SU-DHL-6 (cell line): Measurements from ENCODE around the gene BAIAP2L1.

Source experiments
- H2AFZ ChIP-seq: fragments of 200-600 bp; sonication (generic); 2 replicates; pipeline ENCODE4 v1.6.1; 2014; ENCODE audit warnings: low read depth, mild to moderate bottlenecking, moderate library complexity, mixed read lengths, antibody characterized with exemption, low read length; ENCODE audit not compliant: severe bottlenecking
- H3F3A ChIP-seq: fragments of 200-600 bp; shearing (Covaris generic); 2 replicates; pipeline ENCODE4 v1.6.0; 2016; ENCODE audit warnings: antibody characterized with exemption, mild to moderate bottlenecking; ENCODE audit not compliant: insufficient read depth
- H3K27ac ChIP-seq: fragments of 200-600 bp; sonication (generic); 2 replicates; pipeline ENCODE4 v1.5.1; 2016; ENCODE audit warnings: low read depth, mild to moderate bottlenecking, low read length, moderate library complexity, mixed read lengths
- H3K27me3 ChIP-seq: fragments of 200-600 bp; sonication (generic), shearing (Covaris generic); 2 replicates; pipeline ENCODE4 v1.6.0; 2014; ENCODE audit warnings: mild to moderate bottlenecking, low read length
- H3K36me3 ChIP-seq: fragments of 200-600 bp; sonication (generic); 2 replicates; pipeline ENCODE4 v1.6.1; 2014; ENCODE audit warnings: mild to moderate bottlenecking, low read length, mixed read lengths
- H3K4me2 ChIP-seq: fragments of 300-600, 200-600 bp; shearing (Covaris generic), sonication (generic); 2 replicates; pipeline ENCODE4 v1.6.0; 2014; ENCODE audit warnings: low read length, low read depth, mild to moderate bottlenecking; ENCODE audit not compliant: poor library complexity, severe bottlenecking
- H3K4me3 ChIP-seq: fragments of 200-600 bp; sonication (generic); 2 replicates; pipeline ENCODE4 v1.5.1; 2014; ENCODE audit warnings: antibody characterized with exemption, low read length, mild to moderate bottlenecking, mixed read lengths; ENCODE audit not compliant: insufficient read depth, poor library complexity, severe bottlenecking
- H3K79me2 ChIP-seq: fragments of 200-600 bp; sonication (generic); 2 replicates; pipeline ENCODE4 v1.6.1; 2014; ENCODE audit warnings: mild to moderate bottlenecking, low read length, moderate library complexity; ENCODE audit not compliant: insufficient read depth
- H3K9ac ChIP-seq: fragments of 200-600 bp; sonication (generic); 2 replicates; pipeline ENCODE4 v1.7.0; 2014; ENCODE audit warnings: mild to moderate bottlenecking, low read length
- H3K9me2 ChIP-seq: fragments of 200-600 bp; sonication (generic); replicated peaks from 2 replicates; pipeline ENCODE4 v1.6.1; 2014; ENCODE audit warnings: low read length; ENCODE audit not compliant: insufficient read depth
- H3K9me3 ChIP-seq: fragments of 200-600 bp; sonication (generic); 2 replicates; pipeline ENCODE4 v1.6.1; 2014; ENCODE audit warnings: low read length, mixed read lengths; ENCODE audit not compliant: insufficient read depth
- H4K20me1 ChIP-seq: fragments of 200-600 bp; sonication (generic); 2 replicates; pipeline ENCODE4 v1.6.1; 2014; ENCODE audit warnings: low read depth, mild to moderate bottlenecking, antibody characterized with exemption, low read length, moderate library complexity, mixed read lengths
- EZH2phosphoT487 ChIP-seq: fragments of 200-600 bp; sonication (generic), shearing (Covaris generic); conservative IDR thresholded peaks from 2 replicates; pipeline ENCODE4 v1.6.1; 2018; ENCODE audit warnings: mild to moderate bottlenecking, antibody characterized with exemption, low read length, moderate library complexity, mixed read lengths
- TF ChIP-seq, protein P1 (sequence below): fragments of 200-600 bp; sonication (generic); IDR thresholded peaks from one replicate; pipeline ENCODE4 v1.5.1; 2017; ENCODE audit warnings: antibody characterized with exemption, mild to moderate bottlenecking, low read length, moderate library complexity; ENCODE audit not compliant: insufficient read depth, poor library complexity, severe bottlenecking

Gene BAIAP2L1

DNA sequence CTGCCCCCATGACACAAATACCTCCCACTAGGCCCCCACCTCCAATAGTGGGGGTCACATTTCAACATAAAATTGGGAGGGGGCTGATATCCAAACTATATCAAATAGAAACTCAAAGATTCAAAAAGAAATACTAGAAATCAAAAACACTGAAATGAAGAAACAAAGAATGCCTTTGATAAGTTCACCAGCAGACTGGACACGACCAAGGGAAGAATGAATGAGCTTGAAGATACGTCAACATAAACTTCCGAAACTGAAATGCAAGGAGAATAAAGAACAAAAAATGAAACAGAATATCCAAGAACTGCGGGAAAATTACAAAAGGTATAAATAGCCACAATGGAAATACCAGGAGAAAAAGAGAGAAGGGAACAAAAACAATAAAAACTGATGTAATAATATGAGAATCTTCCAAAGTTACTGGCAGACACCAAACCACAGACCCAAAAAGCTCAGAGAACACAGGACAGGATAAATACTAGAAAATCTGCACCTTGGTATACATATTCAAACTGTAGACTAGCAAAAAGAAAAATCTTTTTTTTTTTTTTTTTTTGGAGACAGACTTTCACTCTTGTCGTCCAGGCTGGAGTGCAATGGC is 69.9 kb downstream of the BAIAP2L1 start:
- no peak overlapping the region for H2AFZ ChIP-seq

DNA sequence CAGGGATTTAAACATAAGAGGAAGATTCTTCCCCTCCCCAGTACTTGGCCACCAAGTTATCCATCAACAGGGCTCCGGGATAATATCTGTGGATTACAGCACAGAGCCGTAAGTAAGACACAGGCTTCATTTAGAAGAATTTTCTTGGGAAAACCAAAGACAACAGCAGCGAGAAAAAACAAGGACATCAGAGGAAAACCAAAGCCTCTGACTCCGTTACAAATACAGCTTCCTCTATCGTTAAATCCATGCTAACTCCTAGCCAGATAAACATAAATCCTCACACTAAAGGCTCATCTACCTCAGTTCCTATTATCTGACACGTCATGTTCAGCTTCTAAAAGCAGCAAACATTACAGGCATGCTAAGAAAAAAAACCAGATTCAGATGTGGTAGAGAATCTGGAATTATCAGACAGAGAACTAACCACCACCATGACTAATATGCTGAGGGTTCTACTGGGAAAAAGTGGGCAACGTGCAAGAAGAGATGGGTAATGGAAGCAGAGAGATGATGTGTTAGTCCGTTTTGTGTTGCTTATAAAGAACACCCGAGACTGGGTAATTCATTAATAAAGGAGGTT is 71.0 kb downstream of the BAIAP2L1 start:
- H3K4me2 ChIP-seq, result no peak overlapping the region
- no peak overlapping the region for H2AFZ ChIP-seq

More for the DNA sequence above, 69.9 kb downstream of the BAIAP2L1 start:
- Histone ChIP-seq H3K9ac (no peak overlapping the region), H4K20me1 (no peaks in the 10 kb centered on the region), H3K4me2 (no peak overlapping the region), H3K79me2 (no peaks in the 10 kb centered on the region), H3K27ac (no peak overlapping the region), H3K4me3 (no peak overlapping the region), H3K9me2 (no peaks in the 10 kb centered on the region), H3K36me3 (no peaks in the 10 kb centered on the region), H3F3A (no peaks in the 10 kb centered on the region), H3K9me3 (no peaks in the 10 kb centered on the region), H3K27me3 (no peaks in the 10 kb centered on the region)
- TF ChIP-seq, protein P1, sequence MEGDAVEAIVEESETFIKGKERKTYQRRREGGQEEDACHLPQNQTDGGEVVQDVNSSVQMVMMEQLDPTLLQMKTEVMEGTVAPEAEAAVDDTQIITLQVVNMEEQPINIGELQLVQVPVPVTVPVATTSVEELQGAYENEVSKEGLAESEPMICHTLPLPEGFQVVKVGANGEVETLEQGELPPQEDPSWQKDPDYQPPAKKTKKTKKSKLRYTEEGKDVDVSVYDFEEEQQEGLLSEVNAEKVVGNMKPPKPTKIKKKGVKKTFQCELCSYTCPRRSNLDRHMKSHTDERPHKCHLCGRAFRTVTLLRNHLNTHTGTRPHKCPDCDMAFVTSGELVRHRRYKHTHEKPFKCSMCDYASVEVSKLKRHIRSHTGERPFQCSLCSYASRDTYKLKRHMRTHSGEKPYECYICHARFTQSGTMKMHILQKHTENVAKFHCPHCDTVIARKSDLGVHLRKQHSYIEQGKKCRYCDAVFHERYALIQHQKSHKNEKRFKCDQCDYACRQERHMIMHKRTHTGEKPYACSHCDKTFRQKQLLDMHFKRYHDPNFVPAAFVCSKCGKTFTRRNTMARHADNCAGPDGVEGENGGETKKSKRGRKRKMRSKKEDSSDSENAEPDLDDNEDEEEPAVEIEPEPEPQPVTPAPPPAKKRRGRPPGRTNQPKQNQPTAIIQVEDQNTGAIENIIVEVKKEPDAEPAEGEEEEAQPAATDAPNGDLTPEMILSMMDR, result no peak
- no peak for TF ChIP-seq EZH2phosphoT487

DNA sequence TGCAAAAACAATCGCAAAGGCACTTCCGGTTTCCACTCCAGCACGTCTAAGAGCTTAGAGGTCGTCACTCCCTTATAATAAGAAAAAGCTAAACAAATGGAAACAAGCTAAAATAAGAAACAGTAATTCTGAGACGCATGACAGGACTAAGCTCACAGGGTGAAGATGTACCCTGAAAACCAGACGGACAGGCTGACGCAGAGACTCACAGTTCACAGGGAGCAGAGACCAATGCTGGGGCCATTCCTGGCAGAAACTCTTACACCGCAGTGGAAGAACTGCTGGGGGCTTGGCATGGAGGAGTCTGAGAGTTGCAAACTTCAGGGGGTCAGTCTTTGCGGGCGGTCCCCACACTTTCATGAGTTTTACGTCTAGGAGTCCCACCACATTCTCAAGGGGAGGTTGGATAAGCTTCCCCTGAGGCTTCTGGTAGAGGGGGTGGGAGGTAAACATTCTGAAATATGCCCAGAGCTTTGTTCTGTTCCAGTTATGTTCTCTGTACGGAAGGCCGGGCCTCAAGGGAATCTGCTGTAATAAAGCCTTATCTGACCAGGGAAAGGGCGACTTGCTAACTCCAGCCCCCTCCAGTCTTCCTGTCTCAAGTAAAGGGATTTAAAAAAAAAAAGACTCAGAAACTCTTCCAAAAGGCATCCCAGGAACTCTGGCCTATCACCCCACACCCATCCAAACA is 71.6 kb downstream of the BAIAP2L1 start:
- Histone ChIP-seq H3K79me2 (no peaks in the 10 kb centered on the region), H3K27ac (no peak overlapping the region), H4K20me1 (no peaks in the 10 kb centered on the region), H2AFZ (no peak overlapping the region), H3K36me3 (no peaks in the 10 kb centered on the region), H3F3A (no peaks in the 10 kb centered on the region), H3K9me2 (no peaks in the 10 kb centered on the region), H3K4me3 (no peak overlapping the region), H3K9ac (no peak overlapping the region), H3K27me3 (no peaks in the 10 kb centered on the region), H3K4me2 (no peak overlapping the region), H3K9me3 (no peaks in the 10 kb centered on the region)
- TF ChIP-seq EZH2phosphoT487, result no peak
- TF ChIP-seq, protein P1, result no peak

More for the DNA sequence above, 71.0 kb downstream of the BAIAP2L1 start:
- no peak for TF ChIP-seq EZH2phosphoT487
- TF ChIP-seq, protein P1, result no peak
- Histone ChIP-seq H3K36me3 (no peaks in the 10 kb centered on the region), H3K9ac (no peak overlapping the region), H3K9me2 (no peaks in the 10 kb centered on the region), H3K4me3 (no peak overlapping the region), H3K9me3 (no peaks in the 10 kb centered on the region), H3F3A (no peaks in the 10 kb centered on the region), H4K20me1 (no peaks in the 10 kb centered on the region), H3K27me3 (no peaks in the 10 kb centered on the region), H3K79me2 (no peaks in the 10 kb centered on the region), H3K27ac (no peak overlapping the region)
